IPS-15b (cell line): ENCODE measurements around the gene AUTS2.

Source experiments
- H3K27me3 ChIP-seq: one replicate; pipeline ENCODE4 v1.6.1; 2013; ENCODE audit warnings: low read length; ENCODE audit not compliant: control insufficient read depth, insufficient read depth
- H3K36me3 ChIP-seq: one replicate; pipeline ENCODE4 v1.6.1; 2013; ENCODE audit warnings: low read length; ENCODE audit not compliant: control insufficient read depth, insufficient read depth
- H3K4me1 ChIP-seq: one replicate; pipeline ENCODE4 v1.6.1; 2013; ENCODE audit warnings: mild to moderate bottlenecking, low read length; ENCODE audit not compliant: control insufficient read depth, insufficient read depth
- H3K4me3 ChIP-seq: one replicate; pipeline ENCODE4 v1.5.1; 2013; ENCODE audit warnings: low read depth, low read length
- H3K9ac ChIP-seq: one replicate; pipeline ENCODE4 v1.6.1; 2013; ENCODE audit warnings: low read depth, mild to moderate bottlenecking, low read length
- H3K9me3 ChIP-seq: one replicate; pipeline ENCODE4 v1.6.1; 2013; ENCODE audit warnings: mild to moderate bottlenecking, low read length; ENCODE audit not compliant: control insufficient read depth, insufficient read depth

The AUTS2 gene

DNA sequence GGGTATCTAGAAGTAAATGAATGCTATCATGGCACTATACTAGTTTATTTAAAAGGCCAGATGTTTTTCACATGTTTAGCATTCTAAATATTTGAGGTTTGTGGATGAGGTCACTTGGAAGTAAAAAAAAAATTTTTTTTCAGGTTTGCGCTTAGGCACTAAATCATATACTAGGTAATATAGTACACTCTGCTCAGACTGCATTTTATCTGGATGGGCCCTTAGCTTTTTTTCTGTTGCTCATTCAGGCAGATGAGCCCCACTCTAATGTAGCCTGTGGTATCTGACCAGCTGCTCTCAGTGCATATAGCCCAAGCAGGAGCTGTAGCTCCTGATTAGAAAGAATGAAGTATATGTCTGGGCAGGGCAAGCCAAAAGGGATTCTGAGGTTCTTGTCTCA lies 210.1 kb downstream of the AUTS2 start:
- Histone ChIP-seq H3K36me3 (no peaks in the 10 kb centered on the region), H3K27me3 (no peaks in the 10 kb centered on the region), H3K9me3 (no peaks in the 10 kb centered on the region), H3K4me3 (no peak overlapping the region), H3K4me1 (no peaks in the 10 kb centered on the region), H3K9ac (no peak overlapping the region)

DNA sequence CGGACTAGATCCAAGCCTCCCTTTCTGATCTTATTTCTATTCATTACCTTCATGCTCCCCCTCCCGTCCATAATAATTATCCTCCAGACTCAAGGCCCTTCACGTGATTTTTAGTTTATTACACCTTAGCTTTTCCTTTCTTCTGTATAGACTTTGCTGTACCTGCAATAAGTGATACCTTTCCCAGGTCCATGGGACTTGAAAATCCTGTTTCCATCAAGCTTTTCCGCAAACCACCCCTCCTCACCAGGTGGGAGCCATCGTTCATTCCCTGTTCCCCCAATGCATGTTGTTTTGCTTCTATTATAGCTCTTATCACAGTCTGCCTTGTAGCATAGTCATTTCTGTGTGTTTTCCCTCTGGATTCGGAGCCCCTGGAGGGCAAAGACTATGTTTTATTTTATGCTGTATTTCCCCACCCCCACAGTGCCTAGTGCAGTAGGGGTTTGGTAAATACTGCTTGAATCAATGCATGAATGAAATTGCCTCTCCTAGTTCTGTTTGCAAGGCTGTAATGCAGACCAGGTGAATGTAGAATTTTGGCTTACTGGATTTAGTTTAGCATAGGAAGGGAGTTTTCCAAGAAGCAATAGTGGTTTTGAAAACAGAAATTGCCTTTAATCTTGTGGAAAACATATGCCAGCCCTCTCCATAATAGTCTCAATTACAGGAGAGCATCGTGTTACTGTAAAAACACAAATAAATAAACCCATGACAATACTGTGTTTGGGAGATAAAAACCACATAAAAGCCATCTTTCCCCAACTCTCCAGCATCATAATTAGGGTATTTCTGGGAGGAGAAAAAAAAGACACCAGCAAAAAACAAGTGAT lies 213.4 kb downstream of the AUTS2 start:
- no peaks in the 10 kb centered on the region for H3K36me3 ChIP-seq
- H3K9ac ChIP-seq, result no peak overlapping the region
- no peaks in the 10 kb centered on the region for H3K27me3 ChIP-seq
- no peaks in the 10 kb centered on the region for H3K9me3 ChIP-seq
- H3K4me1 ChIP-seq, result peaks cover 3% of the 10 kb centered on the region
- no peak overlapping the region for H3K4me3 ChIP-seq

DNA sequence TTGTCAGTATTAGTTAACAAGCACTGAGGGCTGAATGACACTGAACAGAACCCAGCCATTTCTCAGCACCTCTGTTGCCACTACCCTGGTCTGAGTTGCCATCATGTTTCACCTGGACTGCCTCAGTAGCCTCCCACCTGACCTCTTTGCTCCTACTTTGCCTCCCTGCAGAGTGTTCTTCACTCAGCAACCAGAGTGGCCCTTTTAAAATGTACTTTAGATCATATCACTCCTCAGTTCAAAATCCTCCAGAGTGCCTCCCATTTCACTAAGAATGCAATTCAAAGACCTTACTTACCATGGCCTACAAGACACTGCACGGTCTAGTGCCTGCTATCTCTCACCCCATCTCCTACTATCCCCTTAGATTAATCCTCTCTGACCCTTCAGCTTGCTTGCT lies 214.5 kb downstream of the AUTS2 start:
- peaks cover 7% of the 10 kb centered on the region for H3K4me1 ChIP-seq
- no peak overlapping the region for H3K4me3 ChIP-seq
- no peaks in the 10 kb centered on the region for H3K36me3 ChIP-seq
- no peaks in the 10 kb centered on the region for H3K27me3 ChIP-seq
- H3K9me3 ChIP-seq, result no peaks in the 10 kb centered on the region
- no peak overlapping the region for H3K9ac ChIP-seq

DNA sequence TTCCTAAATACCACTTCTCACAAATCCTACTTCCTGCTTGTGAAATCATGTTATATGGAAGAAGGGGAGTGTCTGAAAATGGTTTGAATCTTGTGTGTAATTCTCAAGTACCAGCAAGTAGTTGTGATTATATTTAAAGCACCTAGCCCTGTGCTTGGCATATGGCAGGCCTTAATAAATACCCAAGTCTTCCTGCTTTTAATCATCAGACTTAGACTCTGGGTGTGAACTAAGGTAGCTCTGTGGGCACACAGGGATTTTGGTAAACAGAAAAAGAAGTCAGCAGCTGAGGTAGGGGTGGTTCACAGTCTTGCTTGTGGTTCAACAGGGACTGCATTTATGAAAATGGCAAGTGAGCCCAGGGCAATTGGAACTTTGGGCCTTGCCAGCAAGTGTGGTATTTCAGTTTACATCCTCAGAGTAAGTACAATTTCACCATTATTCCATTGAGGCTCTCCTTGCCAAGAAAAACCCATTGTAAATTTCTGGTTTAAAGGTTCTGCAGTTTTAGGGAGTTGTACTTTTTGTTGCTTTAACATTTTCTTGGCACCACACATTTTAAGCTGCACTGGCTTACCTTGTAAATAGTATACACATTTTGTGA lies 215.5 kb downstream of the AUTS2 start:
- no peaks in the 10 kb centered on the region for H3K27me3 ChIP-seq
- H3K9ac ChIP-seq, result no peak overlapping the region
- H3K36me3 ChIP-seq, result no peaks in the 10 kb centered on the region
- no peak overlapping the region for H3K4me3 ChIP-seq
- H3K4me1 ChIP-seq, result peaks cover 16% of the 10 kb centered on the region
- no peaks in the 10 kb centered on the region for H3K9me3 ChIP-seq

DNA sequence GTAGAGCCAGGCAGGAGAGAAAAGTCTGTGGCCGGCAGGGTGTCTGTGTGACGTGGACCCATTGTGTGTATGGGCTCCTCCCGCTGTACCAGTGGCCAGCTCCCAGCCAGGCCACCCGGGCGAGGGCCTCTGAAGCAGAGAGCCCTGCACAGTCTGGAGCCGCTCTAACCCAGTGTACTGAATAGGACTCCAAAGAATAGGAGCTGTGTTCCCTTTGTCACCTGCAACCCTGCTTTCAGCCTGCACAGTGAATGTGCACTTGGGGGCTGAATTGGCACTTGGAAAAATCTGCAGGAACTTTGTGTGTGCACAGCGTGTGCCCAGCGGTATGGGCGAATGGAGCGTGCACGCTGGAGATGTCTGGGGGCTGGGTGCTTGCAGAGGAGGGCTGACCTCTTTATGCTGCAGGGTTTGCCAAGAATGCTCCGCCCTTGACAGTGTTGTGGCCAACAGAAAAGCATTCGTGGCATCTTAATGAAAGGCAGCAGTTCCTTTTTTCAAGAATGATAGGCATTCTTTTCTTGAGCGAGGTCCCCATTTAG lies 216.2 kb downstream of the AUTS2 start:
- Histone ChIP-seq H3K36me3 (no peaks in the 10 kb centered on the region), H3K9me3 (no peaks in the 10 kb centered on the region), H3K27me3 (no peaks in the 10 kb centered on the region), H3K9ac (no peak overlapping the region), H3K4me3 (no peak overlapping the region), H3K4me1 (peaks cover 23% of the 10 kb centered on the region)

DNA sequence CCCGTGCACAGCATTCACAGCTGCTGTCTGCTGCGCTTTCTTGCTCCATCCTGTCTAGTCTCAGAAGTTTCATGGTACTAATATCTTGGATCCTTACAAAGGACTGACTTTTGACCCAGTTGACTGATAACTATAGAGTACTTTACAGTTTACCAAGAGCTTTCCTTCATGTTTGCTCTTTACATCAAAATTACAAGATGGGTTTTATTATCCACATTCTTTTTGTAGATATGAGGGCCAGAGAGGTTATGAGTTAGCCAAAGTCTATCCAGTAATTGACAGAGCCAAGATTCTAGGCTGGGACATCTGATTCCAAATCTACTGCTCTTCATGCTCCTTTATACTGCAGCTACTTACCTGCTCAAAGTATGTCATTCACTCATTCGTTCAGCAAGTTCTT lies 218.2 kb downstream of the AUTS2 start:
- no peaks in the 10 kb centered on the region for H3K9me3 ChIP-seq
- no peaks in the 10 kb centered on the region for H3K36me3 ChIP-seq
- no peak overlapping the region for H3K9ac ChIP-seq
- no peaks in the 10 kb centered on the region for H3K27me3 ChIP-seq
- H3K4me3 ChIP-seq, result no peak overlapping the region
- H3K4me1 ChIP-seq, result peaks cover 24% of the 10 kb centered on the region

DNA sequence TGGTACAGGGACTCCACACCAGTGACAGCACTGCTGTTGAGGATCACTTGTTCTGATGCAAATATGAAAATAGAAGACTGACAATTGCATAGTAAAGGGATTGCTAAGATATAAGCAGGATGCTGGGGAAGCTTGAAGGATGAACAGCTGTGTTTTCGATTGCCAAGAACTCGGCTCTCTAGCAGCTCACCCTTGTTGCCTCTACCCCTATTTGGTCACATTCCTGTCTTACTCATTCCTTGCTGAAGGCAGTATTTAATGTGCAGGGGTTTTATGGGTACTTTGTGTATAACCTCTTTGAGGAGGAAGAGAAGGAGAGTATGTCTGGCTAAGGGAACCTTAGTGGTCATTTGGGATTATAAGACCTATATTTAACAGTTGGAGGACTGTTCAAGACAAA lies 218.8 kb downstream of the AUTS2 start:
- H3K4me1 ChIP-seq, result peaks cover 24% of the 10 kb centered on the region
- H3K36me3 ChIP-seq, result no peaks in the 10 kb centered on the region
- no peaks in the 10 kb centered on the region for H3K27me3 ChIP-seq
- H3K4me3 ChIP-seq, result no peak overlapping the region
- no peak overlapping the region for H3K9ac ChIP-seq
- H3K9me3 ChIP-seq, result no peaks in the 10 kb centered on the region

DNA sequence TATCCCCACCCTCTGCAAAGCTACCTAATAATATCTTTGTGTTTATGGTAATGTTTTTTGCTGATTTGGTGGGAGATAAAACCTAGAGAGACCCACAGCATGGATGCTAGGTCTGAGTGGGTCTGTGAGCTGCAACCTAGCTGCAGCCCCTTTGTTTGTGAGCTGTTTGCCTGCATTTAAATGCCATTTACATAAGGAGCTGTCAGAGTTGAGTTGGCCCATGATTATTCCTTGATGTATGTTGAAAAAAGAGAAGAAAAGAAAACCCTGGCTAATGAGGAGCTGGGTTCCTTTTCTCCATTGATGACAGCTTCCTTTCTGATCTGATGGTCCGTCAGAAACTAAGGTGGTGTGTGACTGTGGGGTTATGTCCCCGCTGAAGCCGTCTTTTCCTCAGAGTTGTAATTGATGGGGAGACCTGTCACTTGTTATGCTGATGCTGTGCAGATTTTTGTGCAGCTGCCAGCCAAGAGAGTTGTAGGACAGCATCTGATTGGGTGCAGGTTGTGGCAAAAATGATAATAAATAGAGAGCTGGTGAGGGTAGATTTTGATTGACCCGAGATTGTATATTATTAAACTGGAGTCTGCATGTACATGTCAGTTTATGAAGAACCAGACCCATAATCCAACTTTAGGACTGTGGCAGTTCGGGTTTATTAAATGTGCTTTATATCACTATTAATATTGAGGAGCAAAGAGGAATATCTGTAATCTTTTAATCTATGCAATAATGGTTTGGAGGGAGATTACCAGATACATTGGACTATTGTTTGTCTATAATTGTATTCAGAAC lies 219.8 kb downstream of the AUTS2 start:
- no peaks in the 10 kb centered on the region for H3K36me3 ChIP-seq
- H3K4me3 ChIP-seq, result no peak overlapping the region
- peaks cover 24% of the 10 kb centered on the region for H3K4me1 ChIP-seq
- H3K9me3 ChIP-seq, result no peaks in the 10 kb centered on the region
- no peaks in the 10 kb centered on the region for H3K27me3 ChIP-seq
- no peak overlapping the region for H3K9ac ChIP-seq

DNA sequence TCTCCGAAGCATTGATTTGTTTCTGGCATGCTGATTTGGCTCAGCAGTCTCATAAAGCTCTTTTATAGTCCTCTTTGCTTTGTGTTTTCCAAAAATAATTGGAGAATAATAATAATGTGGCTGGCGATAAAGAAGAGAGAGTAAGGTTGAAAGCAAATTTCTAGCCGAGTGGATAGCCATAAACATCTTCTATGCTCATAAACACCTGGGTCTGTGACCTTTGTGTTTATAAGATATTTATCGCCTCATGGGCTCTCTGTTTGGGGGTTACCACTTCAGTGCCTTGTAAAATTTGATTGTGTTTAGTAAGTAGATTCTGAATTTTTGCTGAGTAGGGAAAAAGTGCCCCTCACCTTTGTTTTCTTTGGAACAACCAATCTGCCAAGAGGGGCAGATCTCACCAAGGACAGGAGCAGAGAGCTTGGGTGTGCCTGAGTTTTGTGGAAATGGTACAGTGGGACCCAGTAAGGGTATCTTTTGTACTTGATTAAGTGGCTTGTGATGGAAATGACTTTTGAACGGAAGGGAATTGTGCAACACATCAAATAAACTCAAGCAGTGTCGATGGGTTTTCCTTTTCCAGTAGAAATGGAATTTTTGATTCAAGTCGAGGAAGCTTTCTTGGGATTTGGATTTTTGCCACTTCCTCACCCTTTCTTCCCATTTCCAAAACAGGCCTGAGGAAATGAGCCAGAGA lies 220.5 kb downstream of the AUTS2 start:
- H3K4me3 ChIP-seq, result no peak overlapping the region
- H3K9me3 ChIP-seq, result no peaks in the 10 kb centered on the region
- H3K4me1 ChIP-seq, result peaks cover 24% of the 10 kb centered on the region
- H3K36me3 ChIP-seq, result no peaks in the 10 kb centered on the region
- H3K27me3 ChIP-seq, result no peaks in the 10 kb centered on the region
- no peak overlapping the region for H3K9ac ChIP-seq

DNA sequence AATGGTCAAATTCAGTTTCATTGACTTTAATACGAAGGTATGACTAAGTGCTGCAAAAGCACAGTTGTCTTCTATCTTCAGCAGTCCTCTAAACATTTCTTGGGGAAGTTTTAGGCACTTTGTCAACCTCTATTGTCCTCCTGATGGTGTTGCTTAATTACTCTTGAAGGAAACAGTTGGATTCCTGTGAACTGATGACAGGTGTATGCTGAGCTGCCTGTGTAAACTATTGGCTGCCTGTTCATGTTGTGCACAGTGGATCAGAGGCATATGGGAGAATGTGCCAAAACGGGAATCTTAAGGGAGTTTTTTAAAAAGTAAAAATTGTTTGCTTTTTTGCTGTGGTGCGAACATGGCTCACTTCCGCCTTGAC lies 221.0 kb downstream of the AUTS2 start:
- Histone ChIP-seq H3K4me1 (peaks cover 24% of the 10 kb centered on the region), H3K4me3 (no peak overlapping the region), H3K27me3 (no peaks in the 10 kb centered on the region), H3K9ac (no peak overlapping the region), H3K36me3 (no peaks in the 10 kb centered on the region), H3K9me3 (no peaks in the 10 kb centered on the region)

DNA sequence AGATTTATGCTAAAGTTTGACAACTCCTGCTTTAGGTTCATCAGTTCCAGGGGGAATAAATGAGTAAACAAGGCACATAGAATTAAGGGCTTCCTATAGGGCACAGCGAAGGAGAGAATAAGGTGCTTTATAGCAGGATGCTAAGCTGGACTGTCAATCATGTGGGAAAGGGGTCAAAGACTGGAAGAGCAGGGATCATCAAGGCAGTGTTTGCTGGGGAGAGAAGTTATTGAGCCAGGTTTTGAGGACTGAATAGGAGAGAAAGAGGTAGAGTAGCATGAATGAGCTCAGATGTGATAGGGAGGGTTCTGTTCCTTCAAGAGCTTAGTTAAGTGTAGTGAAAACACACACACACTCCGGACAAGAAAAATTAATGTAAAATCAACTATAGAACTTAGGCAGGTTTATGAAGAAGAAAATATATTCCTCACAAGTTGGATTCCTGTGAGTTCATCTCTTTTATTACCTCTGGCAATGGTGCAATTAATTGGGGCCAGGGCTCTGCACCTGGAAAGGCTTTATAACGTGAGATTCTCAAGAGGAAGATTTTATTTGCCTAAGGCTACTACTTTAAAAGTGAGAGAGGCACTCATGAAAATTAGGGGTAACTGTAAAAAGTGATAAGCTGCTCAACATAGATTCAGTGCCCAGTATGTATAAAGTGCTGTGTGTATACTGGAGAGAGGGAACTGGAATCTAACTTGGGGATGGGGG lies 222.4 kb downstream of the AUTS2 start:
- H3K9ac ChIP-seq, result no peak overlapping the region
- no peaks in the 10 kb centered on the region for H3K9me3 ChIP-seq
- peaks cover 24% of the 10 kb centered on the region for H3K4me1 ChIP-seq
- no peaks in the 10 kb centered on the region for H3K36me3 ChIP-seq
- no peaks in the 10 kb centered on the region for H3K27me3 ChIP-seq
- no peak overlapping the region for H3K4me3 ChIP-seq
